Transverse colon (tissue), 4 donors: ENCODE results near the gene LRRC75A.
"Not testable (repeated sequence)": the region's sequence is repeated elsewhere in the genome, so short reads cannot be mapped to it uniquely, and the experiment has no call there.

Experiments
- POLR2A ChIP-seq: fragments of 450-650 bp; IDR thresholded peaks from one replicate; pipeline ENCODE4 v1.6.1; 2016; ENCODE audit warnings: antibody characterized with exemption, mild to moderate bottlenecking, moderate library complexity
- POLR2AphosphoS5 ChIP-seq, 3 donors: sonication (generic); formaldehyde crosslinking; IDR thresholded peaks; one replicate each; pipeline ENCODE4 v1.6.1; 2016; ENCODE audit warnings: antibody characterized with exemption in 3 of 3
- TF ChIP-seq, protein P1 (sequence below), 5 experiments: fragments of 200-600 bp in 3 of 5; fragments of 450-650 bp in 2 of 5; sonication (generic) in 3 of 5; IDR thresholded peaks; 1 replicate in 2 of 5; 2 replicates in 3 of 5; pipeline ENCODE4 v1.5.1; 2016 to 2017; ENCODE audit warnings: antibody characterized with exemption in 5 of 5, inconsistent platforms in 3 of 5, mild to moderate bottlenecking in 2 of 5, moderate library complexity in 1 of 5

DNA sequence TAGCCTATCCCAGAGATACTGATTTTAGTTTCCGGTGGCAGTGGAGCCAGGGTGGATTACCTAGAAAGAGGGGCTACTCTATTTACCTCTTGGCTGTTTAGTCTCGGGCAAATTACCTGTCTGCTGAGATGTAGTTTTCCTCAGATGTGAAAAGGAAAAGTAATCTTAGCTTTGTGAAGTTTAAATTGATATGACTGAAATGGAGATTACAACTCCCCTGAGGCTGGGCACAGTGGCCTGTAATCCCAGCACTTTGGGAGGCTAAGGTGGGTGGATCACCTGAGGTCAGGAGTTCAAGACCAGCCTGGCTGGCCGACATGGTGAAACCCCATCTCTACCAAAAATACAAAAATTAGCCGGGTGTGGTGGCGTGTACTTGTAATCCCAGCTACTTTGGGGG lies 51.6 kb downstream of the LRRC75A start:
- TF ChIP-seq POLR2A; POLR2AphosphoS5 (IDR thresholded peaks at IDR 0.05): not testable (repeated sequence)
- TF ChIP-seq, protein P1, sequence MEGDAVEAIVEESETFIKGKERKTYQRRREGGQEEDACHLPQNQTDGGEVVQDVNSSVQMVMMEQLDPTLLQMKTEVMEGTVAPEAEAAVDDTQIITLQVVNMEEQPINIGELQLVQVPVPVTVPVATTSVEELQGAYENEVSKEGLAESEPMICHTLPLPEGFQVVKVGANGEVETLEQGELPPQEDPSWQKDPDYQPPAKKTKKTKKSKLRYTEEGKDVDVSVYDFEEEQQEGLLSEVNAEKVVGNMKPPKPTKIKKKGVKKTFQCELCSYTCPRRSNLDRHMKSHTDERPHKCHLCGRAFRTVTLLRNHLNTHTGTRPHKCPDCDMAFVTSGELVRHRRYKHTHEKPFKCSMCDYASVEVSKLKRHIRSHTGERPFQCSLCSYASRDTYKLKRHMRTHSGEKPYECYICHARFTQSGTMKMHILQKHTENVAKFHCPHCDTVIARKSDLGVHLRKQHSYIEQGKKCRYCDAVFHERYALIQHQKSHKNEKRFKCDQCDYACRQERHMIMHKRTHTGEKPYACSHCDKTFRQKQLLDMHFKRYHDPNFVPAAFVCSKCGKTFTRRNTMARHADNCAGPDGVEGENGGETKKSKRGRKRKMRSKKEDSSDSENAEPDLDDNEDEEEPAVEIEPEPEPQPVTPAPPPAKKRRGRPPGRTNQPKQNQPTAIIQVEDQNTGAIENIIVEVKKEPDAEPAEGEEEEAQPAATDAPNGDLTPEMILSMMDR (IDR thresholded peaks at IDR 0.05) = not testable (repeated sequence)
